Measurements from ENCODE around the gene ADD2.

The ADD2 gene

GRCh38 chr2:70683455-70683854, 84.5 kb downstream of the ADD2 start:
- no peak for TF ChIP-seq OSR1 (CRISPR knock-in tag; IDR thresholded peaks at IDR 0.05)
- ATAC-seq = no peak

GRCh38 chr2:70680735-70681134, 87.3 kb downstream of the ADD2 start:
- no peak for ATAC-seq
- no peak for TF ChIP-seq CSDC2 (CRISPR knock-in tag; IDR thresholded peaks at IDR 0.05)
- no peak for TF ChIP-seq TOX (CRISPR knock-in tag; IDR thresholded peaks at IDR 0.05; ENCODE audit: borderline replicate concordance)
- TF ChIP-seq ISL1 (CRISPR knock-in tag; IDR thresholded peaks at IDR 0.05) = no peak
- no peak for TF ChIP-seq ESRRG (CRISPR knock-in tag; IDR thresholded peaks at IDR 0.05)
- no peak for TF ChIP-seq ARNTL (CRISPR knock-in tag; IDR thresholded peaks at IDR 0.05; ENCODE audit: borderline replicate concordance, low read depth)
- no peak for TF ChIP-seq PPARA (CRISPR knock-in tag; IDR thresholded peaks at IDR 0.05; ENCODE audit: borderline replicate concordance)

- ATAC-seq = no peak
- TF ChIP-seq ZNF565 (CRISPR knock-in tag; conservative IDR thresholded peaks at IDR 0.05; ENCODE audit: low read depth) = no peak
- no peak for TF ChIP-seq GLIS3 (CRISPR knock-in tag; IDR thresholded peaks at IDR 0.05)
- TF ChIP-seq ARNTL (CRISPR knock-in tag; IDR thresholded peaks at IDR 0.05; ENCODE audit: borderline replicate concordance, low read depth) = no peak
- TF ChIP-seq ZC3H10 (CRISPR knock-in tag; IDR thresholded peaks at IDR 0.05) = no peak
- TF ChIP-seq SNAI2 (CRISPR knock-in tag; IDR thresholded peaks at IDR 0.05) = no peak
- no peak for TF ChIP-seq ZFP30 (CRISPR knock-in tag; IDR thresholded peaks at IDR 0.05)
- no peak for TF ChIP-seq CSRNP3 (CRISPR knock-in tag; IDR thresholded peaks at IDR 0.05)
- no peak for TF ChIP-seq ZNF70 (CRISPR knock-in tag; IDR thresholded peaks at IDR 0.05)
- no peak for TF ChIP-seq PPARA (CRISPR knock-in tag; IDR thresholded peaks at IDR 0.05; ENCODE audit: borderline replicate concordance)
- TF ChIP-seq ESRRG (CRISPR knock-in tag; IDR thresholded peaks at IDR 0.05) = no peak
- TF ChIP-seq PATZ1 (CRISPR knock-in tag; IDR thresholded peaks at IDR 0.05; ENCODE audit: borderline replicate concordance) = no peak
- no peak for TF ChIP-seq RARB (CRISPR knock-in tag; IDR thresholded peaks at IDR 0.05)
Observed at GRCh38 chr2:70679259-70679658, 88.7 kb downstream of the ADD2 start.

- TF ChIP-seq CREB5 (CRISPR knock-in tag; IDR thresholded peaks at IDR 0.05; ENCODE audit: low read depth) = no peak
- no peak for TF ChIP-seq ZNF565 (CRISPR knock-in tag; conservative IDR thresholded peaks at IDR 0.05; ENCODE audit: low read depth)
- no peak for TF ChIP-seq PPARA (CRISPR knock-in tag; IDR thresholded peaks at IDR 0.05; ENCODE audit: borderline replicate concordance)
- TF ChIP-seq PATZ1 (CRISPR knock-in tag; IDR thresholded peaks at IDR 0.05; ENCODE audit: borderline replicate concordance) = no peak
- TF ChIP-seq ZNF8 (CRISPR knock-in tag; IDR thresholded peaks at IDR 0.05) = no peak
- no peak for TF ChIP-seq RARB (CRISPR knock-in tag; IDR thresholded peaks at IDR 0.05)
- TF ChIP-seq GLIS3 (CRISPR knock-in tag; IDR thresholded peaks at IDR 0.05) = no peak
- no peak for ATAC-seq
Observed at GRCh38 chr2:70678576-70679143, 89.3 kb downstream of the ADD2 start.

- no peak for ATAC-seq
- TF ChIP-seq ZC3H10 (CRISPR knock-in tag; IDR thresholded peaks at IDR 0.05) (no peak), TOX (CRISPR knock-in tag; IDR thresholded peaks at IDR 0.05; ENCODE audit: borderline replicate concordance) (no peak), PATZ1 (CRISPR knock-in tag; IDR thresholded peaks at IDR 0.05; ENCODE audit: borderline replicate concordance) (no peak), BACH2 (CRISPR knock-in tag; IDR thresholded peaks at IDR 0.05; ENCODE audit: borderline replicate concordance) (no peak), PPARA (CRISPR knock-in tag; IDR thresholded peaks at IDR 0.05; ENCODE audit: borderline replicate concordance) (no peak), RARB (CRISPR knock-in tag; IDR thresholded peaks at IDR 0.05) (no peak), ZNF8 (CRISPR knock-in tag; IDR thresholded peaks at IDR 0.05) (no peak), ZFP30 (CRISPR knock-in tag; IDR thresholded peaks at IDR 0.05) (no peak), ZNF70 (CRISPR knock-in tag; IDR thresholded peaks at IDR 0.05) (no peak), TCF4 (CRISPR knock-in tag; IDR thresholded peaks at IDR 0.05; ENCODE audit: borderline replicate concordance) (no peak), TSHZ2 (CRISPR knock-in tag; IDR thresholded peaks at IDR 0.05) (no peak), ISL1 (CRISPR knock-in tag; IDR thresholded peaks at IDR 0.05) (no peak), ARNTL (CRISPR knock-in tag; IDR thresholded peaks at IDR 0.05; ENCODE audit: borderline replicate concordance, low read depth) (no peak)
Observed at GRCh38 chr2:70676301-70677035, 91.5 kb downstream of the ADD2 start.

Measured in SK-N-SH treated with all-trans-retinoic acid at 6 μM for 48 hours (cell line).